ENCODE measurements around the gene CD82.
A peak's percentile ranks its signal among the peaks of the same experiment; 100 is the strongest.

Gene CD82

GRCh38 chr11:44577231-44577830 lies 11.9 kb downstream of the CD82 start:
- H3K27ac ChIP-seq, result peak overlapping the region; percentile 8; the same call in 1 of the 2 replicates
- TF ChIP-seq ZFX (IDR thresholded peaks at IDR 0.05), result no peak
- no peak for TF ChIP-seq CTCF (conservative IDR thresholded peaks at IDR 0.05)

GRCh38 chr11:44578279-44578678 lies 12.8 kb downstream of the CD82 start:
- H3K27ac ChIP-seq, result no peak overlapping the region; the same call in 1 of the 2 replicates
- no peak for TF ChIP-seq ZFX (IDR thresholded peaks at IDR 0.05)
- TF ChIP-seq CTCF (conservative IDR thresholded peaks at IDR 0.05), result no peak

GRCh38 chr11:44579302-44579761 lies 13.9 kb downstream of the CD82 start:
- TF ChIP-seq CTCF (conservative IDR thresholded peaks at IDR 0.05), result no peak
- no peak for TF ChIP-seq ZFX (IDR thresholded peaks at IDR 0.05)
- no peak overlapping the region for H3K27ac ChIP-seq

- TF ChIP-seq ZFX (IDR thresholded peaks at IDR 0.05) (no peak), CTCF (conservative IDR thresholded peaks at IDR 0.05) (no peak)
- H3K27ac ChIP-seq, result no peak overlapping the region
Measured at GRCh38 chr11:44580701-44581100, 15.2 kb downstream of the CD82 start.

- TF ChIP-seq CTCF (conservative IDR thresholded peaks at IDR 0.05), result no peak
- no peak for TF ChIP-seq ZFX (IDR thresholded peaks at IDR 0.05)
- H3K27ac ChIP-seq, result no peak overlapping the region
Measured at GRCh38 chr11:44581246-44581645, 15.8 kb downstream of the CD82 start.

GRCh38 chr11:44582641-44583352 lies 17.3 kb downstream of the CD82 start:
- H3K27ac ChIP-seq, result peak overlapping the region; percentile 69; the same call in 1 of the 2 replicates
- TF ChIP-seq ZFX (IDR thresholded peaks at IDR 0.05) (no peak), CTCF (conservative IDR thresholded peaks at IDR 0.05) (no peak)

- peak overlapping the region; percentile 69; the same call in 1 of the 2 replicates for H3K27ac ChIP-seq
- no peak for TF ChIP-seq ZFX (IDR thresholded peaks at IDR 0.05)
- no peak for TF ChIP-seq CTCF (conservative IDR thresholded peaks at IDR 0.05)
Measured at GRCh38 chr11:44583353-44583669, 17.8 kb downstream of the CD82 start.
